SJCRH30 (cell line): ENCODE measurements around the gene MSH2. TPM values are rescaled to one million over a fixed set of nuclear protein-coding genes. Genes with fewer than 3 reads are reported as not detected.
A peak's percentile ranks its signal among the peaks of the same experiment; 100 is the strongest.

ENCODE experiments used
- DNase-seq, 2 experiments: peaks; one replicate each; pipeline ENCODE4 v3.0.0-alpha.2; 2015 to 2020
- H3K27ac ChIP-seq: fragments of 250-450 bp; sonication (Bioruptor Pico); 2 replicates; pipeline ENCODE4 v1.5.1; 2020; ENCODE audit warnings: mild to moderate bottlenecking, moderate library complexity
- H3K27me3 ChIP-seq: fragments of 250-450 bp; sonication (Bioruptor Pico); 2 replicates; pipeline ENCODE4 v1.5.1; 2020; ENCODE audit warnings: mild to moderate bottlenecking, moderate library complexity
- H3K36me3 ChIP-seq: fragments of 250-450 bp; sonication (Bioruptor Pico); 2 replicates; pipeline ENCODE4 v1.5.1; 2020; ENCODE audit warnings: mild to moderate bottlenecking, moderate library complexity
- H3K4me1 ChIP-seq: fragments of 250-450 bp; sonication (Bioruptor Pico); 2 replicates; pipeline ENCODE4 v1.5.1; 2020; ENCODE audit warnings: mild to moderate bottlenecking, moderate library complexity
- H3K4me3 ChIP-seq: fragments of 250-450 bp; sonication (Bioruptor Pico); 2 replicates; pipeline ENCODE4 v1.5.1; 2020; ENCODE audit warnings: mild to moderate bottlenecking, moderate library complexity
- H3K9me3 ChIP-seq: fragments of 250-450 bp; sonication (Bioruptor Pico); replicated peaks from 2 replicates; pipeline ENCODE4 v1.5.1; 2020; ENCODE audit warnings: mild to moderate bottlenecking, moderate library complexity
- total RNA-seq: library from RNA; depleted of rRNA; stranded (reverse); fragments of >200 nt; shearing (Covaris generic); gene quantifications from 2 replicates; pipeline ENCODE4 v1.2.3, GENCODE V29; 2014

The MSH2 gene
- total RNA-seq, 1 experiment from 2014 or later: 180 TPM

DNA sequence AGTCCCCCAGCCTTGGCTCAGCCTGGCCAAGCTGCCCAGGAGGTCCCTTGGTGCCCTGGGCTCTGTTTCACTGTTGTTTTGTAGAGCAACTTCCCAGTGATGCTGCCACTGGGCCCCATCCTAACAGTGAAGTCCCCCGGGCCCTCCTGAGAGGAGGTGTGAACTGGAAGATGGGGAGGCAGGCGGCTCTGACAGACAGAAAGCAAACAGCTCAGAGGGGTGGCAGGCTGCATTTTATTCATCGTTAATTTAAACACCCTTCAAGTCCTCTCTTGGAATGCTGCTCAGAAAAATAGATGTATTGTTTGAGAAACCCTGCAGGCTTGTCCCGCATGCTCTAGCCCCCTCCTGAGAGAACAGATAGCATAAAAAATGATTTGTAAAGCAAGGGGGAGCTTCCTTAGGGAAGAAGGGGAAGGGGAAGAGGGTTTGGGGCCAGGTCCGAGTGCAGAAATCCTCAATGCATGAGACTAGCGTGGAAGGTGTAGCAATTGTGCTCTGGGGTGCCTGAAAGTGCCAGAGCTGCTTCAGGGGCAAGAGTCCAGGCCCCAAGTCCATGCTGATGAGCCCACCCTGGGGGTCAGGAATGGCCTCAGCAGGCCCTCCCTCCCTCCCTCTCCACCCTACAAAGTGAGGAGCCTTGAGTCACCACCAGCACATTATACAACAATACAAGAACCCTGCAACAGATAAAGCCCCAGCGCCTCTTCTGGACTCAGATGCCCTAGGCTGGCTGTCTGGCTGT is 113.6 kb downstream of the MSH2 start:
- Histone ChIP-seq H3K4me3 (no peak overlapping the region), H3K27ac (no peak overlapping the region), H3K27me3 (no peaks in the 10 kb centered on the region), H3K9me3 (no peaks in the 10 kb centered on the region; the same call in 1 of the 2 replicates), H3K36me3 (no peaks in the 10 kb centered on the region), H3K4me1 (no peaks in the 10 kb centered on the region; the same call in 1 of the 2 replicates)
- no peak for DNase-seq

DNA sequence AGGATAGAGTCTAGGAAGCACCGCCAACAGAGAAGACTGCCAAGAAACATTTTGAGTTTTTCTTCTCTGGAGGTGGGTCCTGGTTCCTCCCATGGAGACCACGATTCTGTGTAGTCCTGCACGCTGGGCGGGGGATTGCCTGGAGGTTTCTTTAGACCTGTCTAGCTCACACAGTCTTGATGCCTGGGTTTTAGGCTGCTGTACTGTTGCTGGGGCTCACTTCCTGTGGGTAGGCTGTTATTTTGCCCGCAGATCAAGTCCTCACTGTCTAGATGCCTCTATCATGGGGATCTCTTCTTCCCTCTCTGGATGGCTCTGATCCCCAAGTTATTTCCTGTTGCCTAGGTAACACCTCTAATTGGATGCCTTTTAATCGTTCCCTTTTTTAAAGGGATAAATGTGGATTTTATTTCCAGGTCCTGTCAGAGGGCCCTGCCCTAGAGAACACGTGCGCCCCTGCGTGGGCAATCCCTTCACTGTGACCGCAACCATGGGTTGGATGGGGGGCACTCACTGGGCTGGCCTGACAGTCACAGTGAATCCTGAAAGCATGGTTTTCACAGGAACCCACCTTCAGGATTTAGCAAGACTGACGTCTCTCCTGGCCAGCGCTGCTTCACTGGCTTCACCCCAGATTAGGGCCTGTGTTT is 115.7 kb downstream of the MSH2 start:
- Histone ChIP-seq H3K27ac (no peak overlapping the region), H3K4me1 (no peaks in the 10 kb centered on the region), H3K4me3 (no peak overlapping the region), H3K27me3 (no peaks in the 10 kb centered on the region), H3K36me3 (no peaks in the 10 kb centered on the region), H3K9me3 (no peaks in the 10 kb centered on the region)
- no peak for DNase-seq

DNA sequence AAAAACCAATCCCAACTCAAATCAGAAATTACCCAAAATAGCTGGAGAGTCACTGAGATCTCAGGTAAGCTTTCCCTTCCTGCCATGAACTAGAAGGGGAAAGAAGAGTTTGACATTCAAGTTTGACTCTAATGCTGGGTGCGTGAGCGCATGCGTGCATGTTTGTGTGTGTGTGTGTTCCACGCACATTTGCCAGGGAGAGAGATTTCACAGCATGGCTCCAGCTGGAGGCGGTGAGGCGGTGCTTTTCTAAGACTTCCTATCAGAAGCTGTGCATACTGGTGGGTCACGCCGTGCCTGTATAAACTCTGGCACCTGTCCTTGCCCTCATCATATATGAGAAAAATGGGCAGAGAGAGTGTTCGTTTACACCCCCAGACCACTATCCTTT is 116.2 kb downstream of the MSH2 start:
- Histone ChIP-seq H3K4me1 (no peaks in the 10 kb centered on the region), H3K27me3 (no peaks in the 10 kb centered on the region), H3K9me3 (no peaks in the 10 kb centered on the region), H3K4me3 (no peak overlapping the region), H3K27ac (no peak overlapping the region), H3K36me3 (no peaks in the 10 kb centered on the region)
- no peak for DNase-seq

DNA sequence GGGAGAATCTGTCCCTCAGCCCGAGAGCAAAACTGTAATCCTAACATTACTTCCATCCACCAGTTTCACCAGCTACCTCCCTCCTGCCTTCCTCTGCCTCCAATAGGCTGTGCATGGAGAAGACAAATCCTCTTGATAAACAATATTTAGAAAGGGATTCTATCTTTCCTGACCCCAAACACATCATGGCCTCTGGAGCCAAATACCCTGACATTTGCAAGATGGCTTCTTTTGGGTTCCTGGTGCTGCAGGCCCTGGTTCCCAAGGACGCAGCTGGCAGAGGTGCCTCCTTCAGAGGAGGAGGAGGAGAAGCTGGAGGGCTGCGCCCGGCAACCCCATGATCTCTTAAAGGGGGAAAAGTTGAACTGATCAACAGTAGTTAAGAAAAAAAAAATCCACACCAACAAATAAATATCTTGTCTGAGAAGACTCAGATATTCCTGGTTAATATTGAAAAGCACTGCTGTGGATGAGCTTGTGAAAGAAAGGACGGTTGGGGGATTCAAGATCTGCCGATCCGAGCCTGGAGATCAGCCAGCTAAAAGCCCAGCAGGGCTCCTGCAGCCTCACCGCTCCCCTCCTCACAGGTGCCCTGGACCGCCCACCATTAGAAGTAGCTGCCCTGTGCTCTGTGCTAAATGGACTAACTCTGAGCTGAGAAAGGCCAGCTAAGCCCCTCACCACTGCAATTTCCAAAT is 116.8 kb downstream of the MSH2 start:
- Histone ChIP-seq H3K27ac (no peak overlapping the region), H3K4me1 (no peaks in the 10 kb centered on the region), H3K4me3 (no peak overlapping the region), H3K9me3 (no peaks in the 10 kb centered on the region), H3K36me3 (no peaks in the 10 kb centered on the region), H3K27me3 (no peaks in the 10 kb centered on the region)
- no peak for DNase-seq

DNA sequence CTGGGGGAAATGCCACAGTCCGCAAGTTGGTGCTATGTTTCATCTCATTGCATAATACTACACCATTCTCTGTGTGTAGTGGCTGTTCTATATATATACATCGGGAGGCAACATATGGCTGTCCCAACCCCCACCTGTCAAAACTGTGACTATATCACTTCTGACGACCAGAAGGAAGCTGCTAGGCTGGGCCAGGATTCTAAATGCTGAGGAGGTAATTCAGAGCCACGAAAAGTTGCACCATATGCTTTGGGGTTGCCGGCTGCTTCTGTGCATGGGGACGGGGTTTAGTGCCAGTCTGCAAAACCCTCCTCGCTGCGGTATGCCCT is 117.3 kb downstream of the MSH2 start:
- no peak overlapping the region; the same call in 1 of the 2 replicates for H3K4me3 ChIP-seq
- H3K36me3 ChIP-seq: no peaks in the 10 kb centered on the region
- no peak overlapping the region for H3K27ac ChIP-seq
- H3K4me1 ChIP-seq: no peaks in the 10 kb centered on the region
- H3K9me3 ChIP-seq: no peaks in the 10 kb centered on the region
- DNase-seq: no peak
- H3K27me3 ChIP-seq: no peaks in the 10 kb centered on the region

DNA sequence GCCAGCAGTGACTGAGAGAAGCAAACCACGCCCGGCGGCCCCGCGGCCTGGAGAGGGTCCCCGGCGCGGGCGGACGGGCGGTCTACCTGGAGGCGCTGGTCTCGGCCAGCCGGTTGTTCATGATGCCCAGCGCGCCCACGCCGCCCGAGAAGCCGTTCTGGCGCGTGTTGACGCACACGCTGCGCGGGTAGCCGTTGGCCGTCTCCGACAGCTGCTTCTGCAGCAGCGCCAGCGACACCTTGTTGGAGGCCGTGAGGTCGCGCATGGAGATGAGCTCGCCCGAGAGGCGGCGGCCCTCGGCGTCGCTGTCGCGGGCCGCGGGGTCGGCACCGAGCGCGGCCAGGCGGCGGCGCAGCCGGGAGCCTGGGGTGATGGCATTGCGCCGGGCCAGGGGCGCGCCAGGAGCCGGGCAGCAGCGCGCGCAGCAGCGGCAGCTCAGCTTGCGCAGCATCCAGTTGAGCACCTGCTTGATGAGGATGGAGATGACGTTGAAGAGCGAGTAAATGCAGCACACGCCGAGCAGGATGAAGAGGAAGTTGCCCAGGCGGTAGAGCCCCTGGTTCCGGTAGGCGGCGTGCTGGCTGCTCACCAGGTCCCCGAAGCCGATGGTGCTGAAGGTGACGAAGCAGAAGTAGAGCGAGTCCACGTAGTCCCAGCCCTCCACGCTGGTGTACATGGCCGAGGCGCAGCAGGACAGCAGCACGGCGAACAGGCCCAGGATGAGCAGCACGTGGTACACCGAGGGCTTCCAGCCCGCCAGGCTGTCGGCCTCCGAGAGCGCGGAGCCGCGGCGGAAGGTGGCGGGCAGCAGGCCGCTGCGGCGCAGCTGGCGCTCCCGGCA is 118.1 kb downstream of the MSH2 start:
- Histone ChIP-seq H3K27me3 (no peaks in the 10 kb centered on the region), H3K4me3 (peak overlapping the region; percentile 36), H3K9me3 (no peaks in the 10 kb centered on the region), H3K36me3 (no peaks in the 10 kb centered on the region), H3K4me1 (no peaks in the 10 kb centered on the region), H3K27ac (no peak overlapping the region)
- peak; percentile 24 to 30 for DNase-seq

DNA sequence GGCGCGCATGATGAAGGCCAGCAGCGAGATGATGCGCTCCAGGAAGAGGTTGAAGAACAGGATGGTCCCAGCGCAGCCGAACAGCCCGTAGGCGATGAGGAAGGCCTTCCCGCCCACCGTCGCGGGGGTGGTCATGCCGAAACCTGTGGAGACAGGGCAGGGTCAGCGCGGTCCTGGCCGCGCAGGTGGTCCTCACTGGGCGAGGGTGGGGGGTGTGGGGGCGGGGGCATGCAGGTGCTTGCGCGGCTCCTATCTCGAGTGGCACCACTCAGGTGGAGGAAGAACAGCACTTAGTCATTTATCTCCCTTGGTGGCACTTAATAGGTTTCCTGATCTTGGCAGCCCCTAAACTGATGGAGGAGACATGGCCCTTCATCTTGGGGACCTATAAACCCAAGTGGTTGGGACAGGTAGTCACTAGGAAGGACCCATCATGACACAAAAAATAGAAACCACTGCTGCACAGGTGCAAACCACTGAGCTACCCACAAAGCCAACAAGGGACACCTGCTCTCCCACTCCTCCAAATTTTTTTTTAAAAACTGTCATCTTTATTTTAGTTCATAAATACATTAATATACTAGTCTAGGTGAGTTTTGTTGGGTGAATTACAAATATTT is 118.8 kb downstream of the MSH2 start:
- Histone ChIP-seq H3K4me3 (no peak overlapping the region), H3K9me3 (no peaks in the 10 kb centered on the region), H3K4me1 (no peaks in the 10 kb centered on the region), H3K27ac (no peak overlapping the region), H3K36me3 (no peaks in the 10 kb centered on the region), H3K27me3 (no peaks in the 10 kb centered on the region)
- DNase-seq: no peak

DNA sequence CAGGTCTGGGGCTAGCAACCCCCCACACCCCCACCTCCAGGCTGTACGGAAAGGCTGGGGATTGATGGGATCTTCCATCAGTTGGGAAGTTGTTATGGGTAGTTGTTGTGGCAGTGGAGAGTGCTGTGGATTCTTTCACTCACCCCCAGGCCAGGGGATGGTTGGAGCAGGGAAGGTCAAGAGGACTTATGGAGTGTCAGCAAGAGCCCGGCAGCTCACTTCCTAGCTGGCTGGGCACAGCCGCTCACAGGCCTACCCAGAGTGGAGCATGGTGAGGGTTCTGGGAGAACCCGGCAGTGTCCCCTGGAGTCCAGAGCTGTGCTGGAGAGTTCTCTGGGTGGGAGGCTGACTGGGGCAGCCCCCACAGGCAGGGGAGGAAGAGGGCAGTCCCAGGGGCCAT is 122.2 kb downstream of the MSH2 start:
- DNase-seq: no peak
- Histone ChIP-seq H3K4me1 (no peaks in the 10 kb centered on the region), H3K27me3 (no peaks in the 10 kb centered on the region), H3K4me3 (no peak overlapping the region), H3K36me3 (no peaks in the 10 kb centered on the region), H3K27ac (no peak overlapping the region), H3K9me3 (no peaks in the 10 kb centered on the region)

DNA sequence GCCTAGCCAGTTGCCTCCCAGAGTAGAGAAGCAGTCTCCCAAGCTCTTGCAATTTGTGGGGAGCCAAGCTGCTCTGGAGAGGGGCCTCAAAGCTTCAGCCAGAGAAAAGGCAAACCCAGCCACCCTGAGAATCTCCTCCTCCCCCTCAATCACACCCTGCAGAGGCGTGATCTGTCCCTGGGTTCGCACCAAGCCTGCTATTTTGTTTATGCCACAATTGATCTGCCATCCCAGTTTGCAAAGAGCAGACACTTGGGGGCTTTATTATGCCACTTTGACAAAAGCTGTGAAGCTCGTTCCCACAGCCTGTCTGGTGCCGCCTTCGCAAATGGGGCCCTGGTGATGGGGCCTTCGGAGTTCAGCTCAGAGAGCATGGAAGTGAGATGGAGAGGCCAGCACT is 125.5 kb downstream of the MSH2 start:
- peaks cover 3% of the 10 kb centered on the region for H3K4me1 ChIP-seq
- H3K9me3 ChIP-seq: no peaks in the 10 kb centered on the region
- no peak overlapping the region for H3K27ac ChIP-seq
- DNase-seq: no peak
- H3K36me3 ChIP-seq: no peaks in the 10 kb centered on the region
- no peak overlapping the region for H3K4me3 ChIP-seq
- no peaks in the 10 kb centered on the region for H3K27me3 ChIP-seq

DNA sequence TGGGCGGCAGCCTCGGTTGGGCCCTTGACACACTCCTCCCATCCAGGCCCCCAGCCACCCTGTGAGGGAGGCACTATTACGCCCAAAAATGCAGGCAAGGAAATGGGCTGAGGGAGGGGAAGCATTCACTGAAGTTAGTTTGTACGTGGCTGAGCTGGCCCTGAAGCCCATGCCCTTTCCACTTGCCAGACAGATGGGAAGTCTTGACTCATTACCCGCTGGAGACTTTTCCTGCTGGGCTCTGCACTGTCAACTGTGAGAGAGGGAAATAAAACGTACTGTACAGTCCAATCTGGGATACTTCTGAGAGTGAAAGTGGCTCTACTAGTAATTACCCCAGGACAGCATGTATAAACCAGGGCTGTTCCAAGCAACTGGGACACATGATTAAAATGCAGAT is 125.9 kb downstream of the MSH2 start:
- Histone ChIP-seq H3K4me1 (peaks cover 8% of the 10 kb centered on the region), H3K27ac (no peak overlapping the region)
- DNase-seq: no peak

DNA sequence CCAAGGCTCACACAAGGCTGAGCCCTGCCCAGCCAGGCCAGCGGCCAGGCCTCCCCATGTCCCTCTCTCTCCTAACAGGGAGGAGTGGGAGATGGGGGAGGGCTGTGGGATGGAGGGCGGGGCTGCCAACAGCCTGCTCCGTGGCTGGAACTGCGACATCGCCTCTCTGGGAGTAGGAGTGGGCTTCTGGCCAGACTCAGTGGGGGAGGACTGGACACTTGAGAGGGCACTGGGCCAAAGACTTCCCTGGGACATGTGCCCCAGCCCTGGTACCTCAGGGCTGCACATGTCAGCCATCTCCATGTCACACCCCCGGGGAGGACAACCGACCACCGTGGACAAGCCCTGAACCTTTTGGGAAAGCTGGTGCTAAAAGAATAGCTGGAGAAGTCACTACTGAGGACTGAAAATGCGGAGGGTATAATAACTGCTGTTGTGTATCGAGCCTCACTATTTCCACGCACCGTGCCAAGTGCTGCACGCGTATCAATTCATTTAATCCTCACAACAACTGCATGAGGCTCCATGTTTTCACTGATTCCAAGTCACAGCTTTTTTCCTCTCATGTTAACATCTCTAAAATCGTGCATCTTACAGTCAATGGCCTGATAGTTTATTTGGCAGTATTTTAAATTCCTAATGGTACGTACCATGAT is 127.3 kb downstream of the MSH2 start:
- peak in 1 of 2 experiments; percentile 36 for DNase-seq
- H3K27ac ChIP-seq: no peak overlapping the region
- H3K9me3 ChIP-seq: no peaks in the 10 kb centered on the region
- no peaks in the 10 kb centered on the region for H3K36me3 ChIP-seq
- H3K27me3 ChIP-seq: no peaks in the 10 kb centered on the region
- no peak overlapping the region for H3K4me3 ChIP-seq
- H3K4me1 ChIP-seq: peaks cover 13% of the 10 kb centered on the region

More for the DNA sequence above, 125.9 kb downstream of the MSH2 start:
- Histone ChIP-seq H3K27me3 (no peaks in the 10 kb centered on the region), H3K9me3 (no peaks in the 10 kb centered on the region), H3K36me3 (no peaks in the 10 kb centered on the region), H3K4me3 (no peak overlapping the region)

DNA sequence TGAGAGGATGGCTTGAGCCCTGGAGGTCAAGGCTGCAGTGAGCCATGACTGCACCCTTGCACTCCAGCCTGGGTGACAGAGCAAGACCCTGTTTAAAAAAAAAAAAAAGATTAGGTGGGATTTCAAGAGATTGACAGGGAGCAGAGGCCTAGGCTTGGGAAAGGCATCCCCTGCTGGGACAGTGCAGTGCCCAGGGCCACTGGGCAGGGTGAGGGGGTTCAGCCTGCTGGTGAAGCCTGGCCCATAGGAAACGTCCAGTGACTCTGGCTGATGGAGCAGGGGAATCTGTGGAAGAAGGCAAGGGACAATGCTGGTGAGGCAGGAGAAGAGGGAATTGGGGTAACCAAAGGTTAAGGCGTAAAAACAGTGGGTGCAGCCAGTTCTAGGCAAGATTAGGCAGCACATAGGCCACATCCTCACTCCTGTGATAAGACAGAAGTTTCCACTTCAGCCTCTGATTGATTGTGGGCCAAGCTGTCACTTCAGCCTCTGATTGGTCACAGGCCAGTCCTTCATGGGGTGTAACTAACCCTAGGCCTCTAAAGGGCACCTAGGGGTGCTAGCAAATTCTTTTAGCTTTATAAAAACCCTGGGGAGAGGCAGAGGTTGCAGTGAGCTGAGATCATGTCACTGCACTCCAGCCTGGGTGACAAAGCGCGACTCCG is 128.6 kb downstream of the MSH2 start:
- Histone ChIP-seq H3K4me3 (no peak overlapping the region), H3K27ac (no peak overlapping the region), H3K36me3 (no peaks in the 10 kb centered on the region), H3K27me3 (no peaks in the 10 kb centered on the region), H3K4me1 (peaks cover 13% of the 10 kb centered on the region), H3K9me3 (no peaks in the 10 kb centered on the region)
- no peak for DNase-seq
